Measurements from ENCODE around the gene ADISSP. TPM values are rescaled to one million over a fixed set of nuclear protein-coding genes. Genes with fewer than 3 reads are reported as not detected.

Gene ADISSP
- total and polyA plus RNA-seq, 2 of the 8 experiments (the other 6 are each of a cell fraction or from before 2014, with no cell fraction given): 111 to 141 TPM

GRCh38 chr20:3728354-3728753, 39.2 kb downstream of the ADISSP start (continued):
- TF ChIP-seq, protein P1, sequence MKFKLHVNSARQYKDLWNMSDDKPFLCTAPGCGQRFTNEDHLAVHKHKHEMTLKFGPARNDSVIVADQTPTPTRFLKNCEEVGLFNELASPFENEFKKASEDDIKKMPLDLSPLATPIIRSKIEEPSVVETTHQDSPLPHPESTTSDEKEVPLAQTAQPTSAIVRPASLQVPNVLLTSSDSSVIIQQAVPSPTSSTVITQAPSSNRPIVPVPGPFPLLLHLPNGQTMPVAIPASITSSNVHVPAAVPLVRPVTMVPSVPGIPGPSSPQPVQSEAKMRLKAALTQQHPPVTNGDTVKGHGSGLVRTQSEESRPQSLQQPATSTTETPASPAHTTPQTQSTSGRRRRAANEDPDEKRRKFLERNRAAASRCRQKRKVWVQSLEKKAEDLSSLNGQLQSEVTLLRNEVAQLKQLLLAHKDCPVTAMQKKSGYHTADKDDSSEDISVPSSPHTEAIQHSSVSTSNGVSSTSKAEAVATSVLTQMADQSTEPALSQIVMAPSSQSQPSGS (IDR thresholded peaks at IDR 0.05; ENCODE audit: low read length): no peak
- TF ChIP-seq SP1 (IDR thresholded peaks at IDR 0.05; ENCODE audit: low read depth, low read length) (no peak), KDM5A (IDR thresholded peaks at IDR 0.05; ENCODE audit: low read length) (no peak)
